SJCRH30 (cell line): ENCODE results near the gene KLHL20. TPM values are rescaled to one million over a fixed set of nuclear protein-coding genes. Genes with fewer than 3 reads are reported as not detected.
A peak's percentile ranks its signal among the peaks of the same experiment; 100 is the strongest.
"Not testable (repeated sequence)": the region's sequence is repeated elsewhere in the genome, so short reads cannot be mapped to it uniquely, and the experiment has no call there.

ENCODE experiments used
- DNase-seq, 2 experiments: peaks; one replicate each; pipeline ENCODE4 v3.0.0-alpha.2; 2015 to 2020
- H3K27ac ChIP-seq: fragments of 250-450 bp; sonication (Bioruptor Pico); 2 replicates; pipeline ENCODE4 v1.5.1; 2020; ENCODE audit warnings: mild to moderate bottlenecking, moderate library complexity
- H3K27me3 ChIP-seq: fragments of 250-450 bp; sonication (Bioruptor Pico); 2 replicates; pipeline ENCODE4 v1.5.1; 2020; ENCODE audit warnings: mild to moderate bottlenecking, moderate library complexity
- H3K36me3 ChIP-seq: fragments of 250-450 bp; sonication (Bioruptor Pico); 2 replicates; pipeline ENCODE4 v1.5.1; 2020; ENCODE audit warnings: mild to moderate bottlenecking, moderate library complexity
- H3K4me1 ChIP-seq: fragments of 250-450 bp; sonication (Bioruptor Pico); 2 replicates; pipeline ENCODE4 v1.5.1; 2020; ENCODE audit warnings: mild to moderate bottlenecking, moderate library complexity
- H3K4me3 ChIP-seq: fragments of 250-450 bp; sonication (Bioruptor Pico); 2 replicates; pipeline ENCODE4 v1.5.1; 2020; ENCODE audit warnings: mild to moderate bottlenecking, moderate library complexity
- H3K9me3 ChIP-seq: fragments of 250-450 bp; sonication (Bioruptor Pico); replicated peaks from 2 replicates; pipeline ENCODE4 v1.5.1; 2020; ENCODE audit warnings: mild to moderate bottlenecking, moderate library complexity
- total RNA-seq: library from RNA; depleted of rRNA; stranded (reverse); fragments of >200 nt; shearing (Covaris generic); gene quantifications from 2 replicates; pipeline ENCODE4 v1.2.3, GENCODE V29; 2014

KLHL20 gene
- total RNA-seq, 1 experiment from 2014 or later, result 14.1 TPM

GRCh38 chr1:173771560-173771959 is 56.8 kb downstream of the KLHL20 start:
- Histone ChIP-seq H3K36me3 (peaks cover 13% of the 10 kb centered on the region), H3K27ac (no peak overlapping the region), H3K27me3 (no peaks in the 10 kb centered on the region), H3K9me3 (no peaks in the 10 kb centered on the region), H3K4me1 (no peaks in the 10 kb centered on the region), H3K4me3 (no peak overlapping the region)
- DNase-seq, result no peak

- Histone ChIP-seq H3K27me3 (no peaks in the 10 kb centered on the region), H3K36me3 (peaks cover 19% of the 10 kb centered on the region), H3K27ac (no peak overlapping the region), H3K4me3 (no peak overlapping the region), H3K4me1 (no peaks in the 10 kb centered on the region; the same call in 1 of the 2 replicates), H3K9me3 (no peaks in the 10 kb centered on the region)
- no peak for DNase-seq
Measured at GRCh38 chr1:173775578-173776226, 60.9 kb downstream of the KLHL20 start.

- Histone ChIP-seq H3K27ac (no peak overlapping the region), H3K4me3 (no peak overlapping the region), H3K27me3 (no peaks in the 10 kb centered on the region), H3K36me3 (peaks cover 23% of the 10 kb centered on the region), H3K4me1 (no peaks in the 10 kb centered on the region; the same call in 1 of the 2 replicates), H3K9me3 (no peaks in the 10 kb centered on the region)
- DNase-seq, result no peak
Measured at GRCh38 chr1:173779936-173780335, 65.2 kb downstream of the KLHL20 start.

DNA sequence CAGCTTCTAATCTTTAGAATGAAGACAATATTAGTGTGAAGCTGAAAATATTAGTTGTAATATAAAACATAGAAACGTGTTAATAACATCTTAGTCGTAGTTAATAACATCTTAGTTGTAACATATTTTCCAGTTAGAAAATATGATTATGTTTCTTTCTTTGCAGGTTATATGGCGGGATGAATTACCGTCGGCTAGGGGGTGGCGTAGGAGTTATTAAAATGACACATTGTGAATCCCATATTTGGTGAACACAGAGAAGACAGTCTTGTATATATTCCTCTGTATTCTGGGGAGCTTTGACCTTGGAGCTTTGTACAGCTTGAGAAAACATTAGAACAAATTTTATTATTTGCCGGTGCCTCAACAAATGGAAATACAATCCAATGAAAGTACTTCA is 70.2 kb downstream of the KLHL20 start:
- no peaks in the 10 kb centered on the region for H3K9me3 ChIP-seq
- no peaks in the 10 kb centered on the region for H3K27me3 ChIP-seq
- no peak for DNase-seq
- H3K27ac ChIP-seq, result no peak overlapping the region
- H3K4me3 ChIP-seq, result no peak overlapping the region
- H3K36me3 ChIP-seq, result peaks cover 17% of the 10 kb centered on the region; the same call in 1 of the 2 replicates
- H3K4me1 ChIP-seq, result no peaks in the 10 kb centered on the region

DNA sequence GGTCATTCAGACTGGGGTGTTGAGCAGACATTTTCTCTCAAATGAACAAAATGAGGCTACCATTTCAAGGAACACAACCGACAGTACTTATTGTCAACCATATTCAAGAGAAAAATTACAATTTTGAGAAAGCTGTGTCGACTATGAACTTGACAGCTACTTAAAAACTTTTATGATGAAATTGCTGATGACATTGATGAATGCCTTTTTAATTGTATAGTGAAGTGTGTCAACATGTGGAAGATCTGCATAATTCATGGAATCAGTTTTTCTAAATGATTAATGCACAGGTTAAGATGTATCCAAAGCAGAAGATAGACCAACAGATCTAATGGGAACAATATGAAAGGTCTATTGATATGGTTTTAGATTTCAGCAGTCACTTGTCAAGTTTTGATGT is 75.1 kb downstream of the KLHL20 start:
- no peak overlapping the region for H3K27ac ChIP-seq
- peaks cover 17% of the 10 kb centered on the region for H3K36me3 ChIP-seq
- H3K4me3 ChIP-seq, result no peak overlapping the region
- no peak for DNase-seq
- no peaks in the 10 kb centered on the region for H3K4me1 ChIP-seq
- H3K27me3 ChIP-seq, result no peaks in the 10 kb centered on the region
- peaks cover under 1% of the 10 kb centered on the region; the same call in 1 of the 2 replicates for H3K9me3 ChIP-seq

GRCh38 chr1:173798078-173798477 is 83.3 kb downstream of the KLHL20 start:
- Histone ChIP-seq H3K36me3 (peaks cover 52% of the 10 kb centered on the region), H3K27ac (no peak overlapping the region), H3K9me3 (peaks cover 6% of the 10 kb centered on the region; the same call in 1 of the 2 replicates), H3K4me3 (no peak overlapping the region), H3K4me1 (no peaks in the 10 kb centered on the region), H3K27me3 (no peaks in the 10 kb centered on the region)
- no peak for DNase-seq

- not testable (repeated sequence) for H3K27me3 ChIP-seq
- peaks cover 60% of the 10 kb centered on the region for H3K36me3 ChIP-seq
Measured at GRCh38 chr1:173799995-173800394, 85.2 kb downstream of the KLHL20 start.

GRCh38 chr1:173802961-173803360 is 88.2 kb downstream of the KLHL20 start:
- Histone ChIP-seq H3K4me3 (no peak overlapping the region), H3K9me3 (no peaks in the 10 kb centered on the region), H3K36me3 (peaks cover 64% of the 10 kb centered on the region), H3K27me3 (no peaks in the 10 kb centered on the region), H3K27ac (no peak overlapping the region), H3K4me1 (no peaks in the 10 kb centered on the region)
- no peak for DNase-seq

More at GRCh38 chr1:173799995-173800394, 85.2 kb downstream of the KLHL20 start:
- H3K9me3 ChIP-seq, H3K4me1 ChIP-seq, H3K27ac ChIP-seq, H3K4me3 ChIP-seq, DNase-seq: not testable (repeated sequence)

GRCh38 chr1:173813654-173814053 is 98.9 kb downstream of the KLHL20 start:
- not testable (repeated sequence) for DNase-seq, H3K4me3 ChIP-seq, H3K9me3 ChIP-seq, H3K27me3 ChIP-seq, H3K4me1 ChIP-seq, H3K27ac ChIP-seq
- peaks cover 25% of the 10 kb centered on the region for H3K36me3 ChIP-seq

- Histone ChIP-seq H3K4me3 (no peak overlapping the region), H3K4me1 (no peaks in the 10 kb centered on the region), H3K36me3 (peaks cover 20% of the 10 kb centered on the region), H3K27me3 (no peaks in the 10 kb centered on the region), H3K9me3 (no peaks in the 10 kb centered on the region), H3K27ac (no peak overlapping the region)
- DNase-seq, result no peak
Measured at GRCh38 chr1:173818459-173818858, 103.7 kb downstream of the KLHL20 start.

DNA sequence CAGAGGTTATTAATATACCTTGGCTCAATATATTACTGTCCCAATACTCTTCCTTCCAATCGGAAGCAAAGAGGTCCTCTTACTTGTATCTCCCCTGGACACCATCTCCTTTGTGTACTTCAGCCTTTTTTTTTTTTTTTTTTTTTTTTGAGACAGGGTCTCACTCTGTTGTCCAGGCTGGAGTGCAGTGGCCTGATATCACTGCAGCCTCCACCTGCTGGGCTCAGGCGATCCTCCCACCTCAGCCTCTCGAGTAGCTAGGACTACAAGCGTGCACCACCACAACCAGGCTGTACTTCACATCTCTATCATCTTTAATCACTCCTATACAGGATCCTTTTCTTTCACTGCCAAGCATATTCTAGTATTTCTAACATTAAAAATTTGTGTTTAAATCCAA is 106.9 kb downstream of the KLHL20 start:
- Histone ChIP-seq H3K27ac (no peak overlapping the region), H3K4me1 (no peaks in the 10 kb centered on the region), H3K36me3 (peaks cover 20% of the 10 kb centered on the region), H3K27me3 (no peaks in the 10 kb centered on the region), H3K9me3 (no peaks in the 10 kb centered on the region), H3K4me3 (no peak overlapping the region)
- DNase-seq, result no peak

DNA sequence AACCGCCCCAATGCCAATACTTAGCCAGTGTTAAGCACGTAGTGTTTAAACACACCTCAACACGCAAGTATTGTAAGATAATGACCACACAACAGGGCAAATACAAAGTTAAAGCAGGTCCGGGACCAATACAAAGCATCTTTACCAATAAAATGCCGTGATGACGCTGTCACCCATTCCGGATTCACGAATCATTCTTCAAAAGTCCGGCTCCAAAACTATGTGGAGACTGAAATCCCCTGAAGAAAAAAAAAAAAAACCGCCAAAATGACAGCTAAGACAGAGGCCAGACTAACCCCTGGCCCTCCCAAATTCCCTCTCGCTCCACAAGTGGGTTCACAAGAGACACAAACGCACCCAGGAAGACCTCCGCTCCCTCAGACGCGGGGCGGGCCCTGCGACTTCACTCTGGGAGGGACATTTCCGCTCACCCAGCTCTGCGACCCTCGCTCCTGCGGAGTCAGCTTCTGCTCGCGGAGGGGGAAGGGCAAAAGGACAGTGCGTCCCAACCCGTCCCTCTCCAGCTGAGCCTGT is 109.1 kb downstream of the KLHL20 start:
- H3K4me3 ChIP-seq, result peak overlapping the region; percentile 68
- no peak for DNase-seq

GRCh38 chr1:173824315-173825081 is 109.7 kb downstream of the KLHL20 start, which contains the start of the genes CENPL and DARS2:
Gene CENPL, minus strand, starts transcription at chr1:173824883. Its CDS starts 13,584 bp downstream, at chr1:173811299.
Gene DARS2, plus strand, starts transcription at chr1:173824673. Its CDS starts 557 bp downstream, at chr1:173825230.
- Histone ChIP-seq H3K4me3 (peak within 1 kb of the TSS; percentile 68), H3K27me3 (no peaks in the 10 kb centered on the region), H3K36me3 (peaks cover 3% of the 10 kb centered on the region), H3K4me1 (no peaks in the 10 kb centered on the region), H3K27ac (peak within 1 kb of the TSS; percentile 92), H3K9me3 (no peaks in the 10 kb centered on the region)
- peak; percentile 94 to 97 for DNase-seq

More for the DNA sequence above, 109.1 kb downstream of the KLHL20 start:
- Histone ChIP-seq H3K27me3 (no peaks in the 10 kb centered on the region), H3K4me1 (no peaks in the 10 kb centered on the region), H3K9me3 (no peaks in the 10 kb centered on the region), H3K27ac (peak overlapping the region; percentile 92), H3K36me3 (peaks cover 7% of the 10 kb centered on the region)

- no peak for DNase-seq
- peaks cover 9% of the 10 kb centered on the region; the same call in 1 of the 2 replicates for H3K36me3 ChIP-seq
Measured at GRCh38 chr1:173827611-173828010, 112.8 kb downstream of the KLHL20 start.

DNA sequence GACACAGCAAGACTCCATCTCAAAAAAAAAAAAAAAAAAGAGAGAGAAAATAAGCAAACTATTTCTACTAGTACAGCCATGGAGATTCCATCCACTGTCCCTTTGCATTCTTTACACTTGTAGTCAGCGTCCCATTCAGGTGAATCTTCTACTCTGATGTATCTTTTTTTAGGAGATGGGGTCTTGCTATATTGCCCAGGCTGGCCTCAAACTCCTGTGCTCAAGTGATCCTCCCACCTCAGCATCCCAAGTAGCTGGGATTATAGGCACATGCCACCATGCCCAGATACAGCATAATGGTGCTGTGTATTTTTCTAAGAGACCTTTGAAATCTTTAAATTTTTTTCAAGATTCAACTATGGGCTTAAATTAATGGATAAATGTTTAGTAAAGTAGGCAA is 118.0 kb downstream of the KLHL20 start:
- peaks cover 24% of the 10 kb centered on the region for H3K36me3 ChIP-seq
- H3K4me3 ChIP-seq, result no peak overlapping the region
- no peak overlapping the region for H3K27ac ChIP-seq

More at GRCh38 chr1:173827611-173828010, 112.8 kb downstream of the KLHL20 start:
- Histone ChIP-seq H3K9me3 (no peaks in the 10 kb centered on the region), H3K27me3 (no peaks in the 10 kb centered on the region), H3K4me3 (no peak overlapping the region), H3K4me1 (no peaks in the 10 kb centered on the region), H3K27ac (no peak overlapping the region)

More for the DNA sequence above, 118.0 kb downstream of the KLHL20 start:
- H3K27me3 ChIP-seq, result no peaks in the 10 kb centered on the region
- no peaks in the 10 kb centered on the region for H3K4me1 ChIP-seq
- no peak for DNase-seq
- no peaks in the 10 kb centered on the region for H3K9me3 ChIP-seq
